Measurements from ENCODE around the gene ARL17A.
"Not testable (repeated sequence)": the region's sequence is repeated elsewhere in the genome, so short reads cannot be mapped to it uniquely, and the experiment has no call there.

The ARL17A gene

DNA sequence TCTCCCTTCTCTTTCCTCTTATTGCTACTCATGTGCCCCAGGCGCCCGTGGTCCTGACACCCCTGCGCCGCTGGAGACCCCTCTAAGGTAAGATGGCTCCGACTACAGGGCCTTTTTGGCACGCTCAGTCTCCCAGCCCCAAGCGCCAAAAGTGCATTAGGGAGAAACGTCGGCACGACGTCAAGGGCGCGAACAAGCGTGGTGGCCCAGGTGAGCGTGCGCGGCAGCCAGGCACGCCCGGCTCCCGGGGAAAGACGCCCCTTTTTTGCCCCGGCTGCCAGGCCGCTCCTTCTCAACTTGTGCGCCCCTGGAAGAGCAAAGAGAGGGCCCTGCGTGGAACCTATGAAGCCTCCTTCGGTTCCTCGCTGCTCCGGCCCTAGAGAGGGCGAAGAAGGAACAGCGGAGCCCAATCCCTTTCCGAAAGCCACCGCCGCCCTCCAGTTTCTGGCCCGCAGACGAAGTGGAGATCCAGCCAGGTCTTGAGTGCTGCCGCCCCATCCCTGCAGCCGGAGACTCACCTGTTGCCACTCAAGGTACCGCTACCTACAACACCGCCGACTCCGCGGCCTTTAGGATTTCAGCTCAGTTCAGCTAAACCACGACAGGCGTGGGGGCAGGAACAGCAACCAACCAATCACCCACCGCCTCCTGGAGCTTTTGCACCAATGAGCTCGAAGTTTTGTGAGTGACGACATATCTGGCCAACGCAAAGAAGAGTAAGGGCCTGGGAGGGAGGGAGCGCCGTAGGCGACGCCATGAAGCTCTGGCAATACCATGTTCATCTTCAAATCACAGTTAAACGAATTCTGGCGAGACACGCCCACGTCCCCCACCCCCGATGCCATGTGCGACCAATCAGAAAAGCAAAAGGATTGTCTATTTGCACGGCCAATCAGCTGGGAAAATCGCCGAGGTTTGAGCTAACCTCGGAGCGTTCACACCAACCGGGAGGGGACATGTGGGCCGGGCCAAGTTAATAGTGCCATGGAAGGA, at the start of gene ARL17A:
ARL17A (minus strand) TSS at position 609 of the 993 bp plus-strand sequence. CDS start 3,369 bp downstream, outside the sequence.
- DNase-seq = not testable (repeated sequence)

DNA sequence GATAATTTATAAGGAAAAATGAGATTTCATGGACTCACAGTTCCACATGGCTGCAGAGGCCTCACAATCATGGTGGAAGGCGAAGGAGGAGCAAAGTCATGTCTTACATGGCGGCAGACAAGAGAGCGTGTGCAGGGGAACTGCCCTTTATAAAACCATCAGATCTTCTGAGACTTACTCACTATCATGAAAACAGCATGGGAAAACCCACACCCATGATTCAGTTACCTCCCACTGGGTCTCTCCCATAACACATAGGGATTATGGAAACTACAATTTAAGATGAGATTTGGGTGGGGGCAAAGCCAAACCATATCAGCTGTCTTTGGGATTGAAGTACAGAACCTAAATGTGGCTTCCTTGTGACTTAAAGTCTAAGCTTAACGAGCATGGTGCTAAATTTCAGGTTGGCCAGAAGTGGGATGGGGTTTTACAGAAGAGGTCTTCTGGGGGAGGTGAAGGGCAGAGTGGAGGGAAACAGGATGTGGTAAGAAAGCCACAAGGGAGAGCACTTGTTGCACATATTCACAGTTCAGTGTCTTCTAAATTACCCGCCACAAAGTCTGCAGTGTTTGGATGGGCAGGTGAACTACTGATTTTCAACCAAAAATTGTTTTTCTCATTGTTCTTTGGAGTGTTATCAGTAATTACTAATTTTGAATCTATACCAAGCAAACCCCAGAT, 49.4 kb upstream of the ARL17A start:
- DNase-seq = not testable (repeated sequence)

DNA sequence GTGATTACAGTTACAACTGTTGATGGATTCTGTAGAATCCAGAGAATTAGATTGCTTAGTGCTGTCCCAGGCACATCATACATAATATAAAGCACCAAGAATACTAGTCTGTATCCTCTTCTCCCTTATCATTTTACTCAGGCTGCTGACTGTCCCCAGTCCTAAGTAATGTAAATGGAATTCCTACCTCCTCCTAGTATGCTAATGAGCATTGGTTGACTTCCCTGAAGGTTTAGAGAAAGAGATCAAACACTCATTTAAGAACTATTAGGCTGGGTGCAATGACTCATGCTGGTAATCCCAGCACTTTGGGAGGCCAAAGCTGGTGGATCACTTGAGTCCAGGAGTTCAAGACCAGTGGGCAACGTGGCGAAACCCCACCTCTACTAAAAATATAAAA, 48.0 kb upstream of the ARL17A start:
- not testable (repeated sequence) for DNase-seq

DNA sequence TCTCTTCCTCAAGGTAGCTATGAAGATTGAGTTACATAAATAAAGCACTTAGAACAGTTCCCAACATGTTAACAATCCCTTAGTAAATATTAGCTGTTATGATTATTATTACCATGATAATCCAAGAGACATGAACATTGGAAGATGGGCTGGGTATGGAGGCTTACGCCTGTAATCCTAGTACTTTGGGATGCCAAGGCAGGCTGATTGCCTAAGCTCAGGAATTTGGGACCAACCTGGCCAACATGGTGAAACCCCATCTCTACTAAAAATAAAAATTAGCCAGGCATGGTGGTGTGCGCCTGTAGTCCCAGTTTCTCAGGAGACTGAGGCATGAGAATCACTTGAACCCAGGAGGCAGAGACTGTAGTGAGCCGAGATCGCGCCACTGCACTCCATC, 45.2 kb upstream of the ARL17A start:
- not testable (repeated sequence) for DNase-seq

GRCh38 chr17:46623790-46624189, 44.3 kb upstream of the ARL17A start:
- DNase-seq = not testable (repeated sequence)

DNA sequence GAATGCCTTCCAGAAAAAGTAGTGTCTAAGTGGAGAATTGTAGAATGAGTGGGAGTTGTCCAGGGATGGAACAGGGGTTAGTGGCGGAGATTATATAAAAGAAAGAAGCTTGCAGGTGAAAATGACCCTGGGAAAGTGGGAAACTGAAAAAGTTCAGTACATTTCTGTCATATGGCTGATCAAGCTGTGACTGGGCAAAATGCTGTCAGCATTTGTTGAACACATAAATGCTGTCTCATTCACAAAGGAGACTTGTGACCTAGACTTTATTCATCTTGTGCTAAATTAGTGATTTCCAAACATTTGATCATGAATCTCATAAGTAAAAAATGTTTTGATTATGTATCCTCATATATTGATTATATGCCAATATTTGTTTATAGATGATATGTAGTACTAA, 39.5 kb upstream of the ARL17A start:
- not testable (repeated sequence) for DNase-seq

DNA sequence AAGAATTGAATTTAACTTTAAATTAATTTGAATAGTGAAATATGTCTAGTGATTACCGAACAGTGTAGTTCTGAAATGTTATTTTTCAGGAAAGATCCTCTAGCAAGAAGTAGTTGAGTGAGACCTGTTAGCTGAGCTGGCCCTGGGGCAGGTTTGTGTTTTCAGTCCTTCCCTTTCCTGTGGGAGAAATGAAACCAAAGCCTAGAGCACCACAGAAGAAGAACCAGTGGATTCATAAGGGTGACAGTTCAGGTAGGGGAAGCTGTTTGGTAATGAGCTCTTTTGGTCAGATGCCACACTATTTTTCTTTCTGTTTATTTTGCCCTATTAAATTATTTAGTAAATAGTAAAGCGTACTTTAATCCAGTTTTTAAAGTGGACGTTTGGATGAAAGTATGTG, 37.6 kb upstream of the ARL17A start:
- not testable (repeated sequence) for DNase-seq

- not testable (repeated sequence) for DNase-seq
Observed at GRCh38 chr17:46613876-46614275, 34.4 kb upstream of the ARL17A start.

- DNase-seq = not testable (repeated sequence)
Observed at GRCh38 chr17:46611304-46611703, 31.8 kb upstream of the ARL17A start.

GRCh38 chr17:46603125-46603524, 23.6 kb upstream of the ARL17A start:
- DNase-seq = not testable (repeated sequence)

DNA sequence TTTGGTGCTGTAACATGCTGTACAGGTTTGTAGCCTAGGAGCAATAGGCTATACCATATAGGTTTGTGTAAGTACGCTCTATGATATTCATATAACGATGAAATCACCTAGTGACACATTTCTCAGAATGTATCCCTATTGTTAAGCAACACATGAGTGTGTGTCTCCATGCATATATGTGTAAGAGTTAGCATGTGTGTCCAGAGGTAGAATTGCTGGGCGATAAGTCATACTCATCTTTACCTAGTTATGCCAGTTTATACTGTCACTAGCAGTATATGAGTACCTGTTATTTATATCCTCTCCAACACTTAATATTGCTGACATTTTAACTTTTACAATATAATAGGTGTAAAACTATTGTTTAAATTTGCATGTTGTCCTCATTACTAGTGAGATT, 21.3 kb upstream of the ARL17A start:
- not testable (repeated sequence) for DNase-seq

- not testable (repeated sequence) for DNase-seq
Observed at GRCh38 chr17:46598344-46598931, 18.9 kb upstream of the ARL17A start.

- not testable (repeated sequence) for DNase-seq
Observed at GRCh38 chr17:46591332-46591731, 11.8 kb upstream of the ARL17A start.

- DNase-seq = not testable (repeated sequence)
Observed at GRCh38 chr17:46590157-46591146, 11.0 kb upstream of the ARL17A start, which contains the start of gene NSF. NSF (plus strand) TSS chr17:46590669; CDS start chr17:46590776, 107 bp downstream.

- not testable (repeated sequence) for DNase-seq
Observed at GRCh38 chr17:46585444-46585843, 6.0 kb upstream of the ARL17A start.

- DNase-seq = not testable (repeated sequence)
Observed at GRCh38 chr17:46580082-46580481, 591 bp upstream of the ARL17A start.

DNA sequence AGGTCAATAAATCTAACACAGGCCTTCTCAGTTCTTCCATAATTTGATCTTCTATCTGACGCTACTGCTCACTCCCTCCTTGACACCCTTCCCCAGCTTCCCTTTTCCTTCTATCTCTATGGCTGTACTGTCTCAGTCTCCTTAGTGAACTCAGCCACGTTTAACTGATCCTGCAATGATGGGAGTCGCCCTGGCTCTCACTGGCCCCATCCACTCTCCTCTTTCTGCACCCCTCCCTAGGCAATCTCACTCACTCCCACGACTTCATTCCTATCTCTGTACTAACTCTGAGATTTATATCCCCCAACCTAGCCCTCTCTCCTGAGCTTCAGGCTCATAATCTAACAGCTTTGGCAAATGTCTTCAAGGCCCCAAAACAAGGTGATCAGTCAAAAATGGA, 7.7 kb downstream of the ARL17A start:
- not testable (repeated sequence) for DNase-seq

- not testable (repeated sequence) for DNase-seq
Observed at GRCh38 chr17:46566980-46567379, 12.5 kb downstream of the ARL17A start.

GRCh38 chr17:46566284-46566683, 13.2 kb downstream of the ARL17A start:
- DNase-seq = not testable (repeated sequence)

DNA sequence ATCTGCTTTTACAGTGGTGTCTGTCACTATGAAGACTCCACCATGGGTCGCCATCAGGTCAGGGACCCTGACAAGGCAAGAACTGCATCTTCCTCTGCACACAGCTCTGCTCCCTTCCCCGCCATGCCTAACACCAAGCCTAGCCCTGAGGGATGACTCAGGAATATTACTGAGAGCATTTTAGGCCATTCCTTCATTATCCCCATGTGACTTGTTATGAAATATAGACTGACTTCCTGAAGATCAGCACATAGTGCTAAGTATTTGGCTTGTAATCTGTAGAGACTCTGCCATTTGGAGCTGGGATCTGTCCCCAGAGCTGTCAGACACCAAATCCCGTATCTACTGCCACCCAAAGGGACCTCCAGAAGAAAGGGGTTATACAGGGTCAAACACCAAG, 19.4 kb downstream of the ARL17A start:
- not testable (repeated sequence) for DNase-seq

- DNase-seq = not testable (repeated sequence)
Observed at GRCh38 chr17:46559155-46559554, 20.3 kb downstream of the ARL17A start.

DNA sequence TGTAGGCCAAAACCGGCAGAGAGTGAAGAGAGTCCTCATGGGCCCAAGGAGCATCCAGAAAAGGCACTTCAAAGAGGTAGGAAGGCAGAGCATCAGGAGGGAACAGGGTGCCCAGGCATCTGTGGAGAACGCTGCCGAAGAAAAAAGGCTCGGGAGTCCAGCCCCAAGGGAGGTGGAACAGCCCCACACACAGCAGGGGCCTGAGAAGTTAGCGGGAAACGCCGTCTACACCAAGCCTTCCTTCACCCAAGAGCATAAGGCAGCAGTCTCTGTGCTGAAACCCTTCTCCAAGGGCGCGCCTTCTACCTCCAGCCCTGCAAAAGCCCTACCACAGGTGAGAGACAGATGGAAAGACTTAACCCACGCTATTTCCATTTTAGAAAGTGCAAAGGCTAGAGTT, 30.9 kb downstream of the ARL17A start:
- DNase-seq = not testable (repeated sequence)

All from NCI-H1092 (cell line).